ENCODE measurements around the gene FAM222B. TPM values are rescaled to one million over a fixed set of nuclear protein-coding genes. Genes with fewer than 3 reads are reported as not detected.
A peak's percentile ranks its signal among the peaks of the same experiment; 100 is the strongest.
"Not testable (repeated sequence)": the region's sequence is repeated elsewhere in the genome, so short reads cannot be mapped to it uniquely, and the experiment has no call there.

The FAM222B gene
- total RNA-seq, 1 donor, result 6.9 TPM

DNA sequence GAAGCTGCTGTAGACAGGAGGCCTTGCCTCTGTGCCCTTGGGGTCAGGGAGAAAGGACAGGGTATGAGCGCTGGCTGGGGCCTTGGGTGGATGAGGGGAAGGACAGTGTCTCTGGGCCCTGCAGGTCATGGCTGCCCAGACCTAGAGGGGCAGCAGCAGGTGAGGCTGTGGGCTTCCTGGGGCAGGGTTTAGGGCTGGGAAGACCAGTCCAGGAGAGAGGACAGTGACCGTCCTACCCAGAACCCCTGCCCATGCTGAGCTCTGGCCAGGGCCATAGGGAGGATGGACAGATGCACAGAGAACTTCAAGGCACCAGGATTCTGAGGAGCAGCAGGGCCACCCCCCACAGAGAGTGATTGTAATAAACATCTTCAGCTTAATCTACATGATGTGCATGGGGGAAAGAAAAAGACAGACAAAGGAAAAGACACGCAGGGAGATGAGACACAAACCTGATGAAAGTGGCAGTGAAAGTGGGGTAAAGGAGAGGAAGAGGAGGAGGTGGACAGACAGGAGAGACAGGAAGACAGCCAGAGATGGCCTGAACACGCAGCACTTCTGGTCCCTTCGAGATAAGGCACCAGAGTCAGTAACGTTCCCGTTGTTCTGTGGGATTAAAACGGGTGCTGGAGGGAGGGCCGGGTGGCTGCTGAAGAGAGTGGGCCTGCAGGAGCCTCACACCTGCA, 37.4 kb upstream of the FAM222B start:
- H3K4me3 ChIP-seq (ENCODE audit: low read depth, low read length), result no peak overlapping the region
- no peak for DNase-seq (ENCODE audit: low read depth)
- TF ChIP-seq, protein P1, sequence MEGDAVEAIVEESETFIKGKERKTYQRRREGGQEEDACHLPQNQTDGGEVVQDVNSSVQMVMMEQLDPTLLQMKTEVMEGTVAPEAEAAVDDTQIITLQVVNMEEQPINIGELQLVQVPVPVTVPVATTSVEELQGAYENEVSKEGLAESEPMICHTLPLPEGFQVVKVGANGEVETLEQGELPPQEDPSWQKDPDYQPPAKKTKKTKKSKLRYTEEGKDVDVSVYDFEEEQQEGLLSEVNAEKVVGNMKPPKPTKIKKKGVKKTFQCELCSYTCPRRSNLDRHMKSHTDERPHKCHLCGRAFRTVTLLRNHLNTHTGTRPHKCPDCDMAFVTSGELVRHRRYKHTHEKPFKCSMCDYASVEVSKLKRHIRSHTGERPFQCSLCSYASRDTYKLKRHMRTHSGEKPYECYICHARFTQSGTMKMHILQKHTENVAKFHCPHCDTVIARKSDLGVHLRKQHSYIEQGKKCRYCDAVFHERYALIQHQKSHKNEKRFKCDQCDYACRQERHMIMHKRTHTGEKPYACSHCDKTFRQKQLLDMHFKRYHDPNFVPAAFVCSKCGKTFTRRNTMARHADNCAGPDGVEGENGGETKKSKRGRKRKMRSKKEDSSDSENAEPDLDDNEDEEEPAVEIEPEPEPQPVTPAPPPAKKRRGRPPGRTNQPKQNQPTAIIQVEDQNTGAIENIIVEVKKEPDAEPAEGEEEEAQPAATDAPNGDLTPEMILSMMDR (IDR thresholded peaks at IDR 0.05; ENCODE audit: insufficient read depth, low read depth, low read length), result no peak

DNA sequence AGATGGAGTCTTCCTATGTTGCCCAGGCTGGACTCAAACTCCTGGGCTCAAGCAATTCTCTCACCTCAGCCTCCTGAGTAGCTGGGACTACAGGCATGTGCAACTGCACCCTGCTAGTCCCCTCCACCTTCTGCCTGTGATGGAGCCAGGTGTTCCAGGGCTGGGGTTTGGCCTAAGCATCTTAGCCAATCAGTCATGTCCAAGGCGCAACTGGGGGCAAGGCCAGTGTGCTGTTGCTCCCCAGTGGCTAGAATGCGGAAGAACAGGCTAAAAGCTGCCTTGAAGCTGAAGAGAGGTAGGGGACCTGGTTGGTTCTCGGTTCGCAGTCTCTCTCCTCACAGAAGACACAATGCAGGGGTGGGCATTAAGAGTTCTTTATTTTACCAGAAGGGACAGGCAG, 36.4 kb upstream of the FAM222B start:
- H3K4me3 ChIP-seq (ENCODE audit: low read depth, low read length), result no peak overlapping the region
- DNase-seq (ENCODE audit: low read depth), result peak; percentile 63
- TF ChIP-seq, protein P1 (IDR thresholded peaks at IDR 0.05; ENCODE audit: insufficient read depth, low read depth, low read length), result peak; percentile 70

DNA sequence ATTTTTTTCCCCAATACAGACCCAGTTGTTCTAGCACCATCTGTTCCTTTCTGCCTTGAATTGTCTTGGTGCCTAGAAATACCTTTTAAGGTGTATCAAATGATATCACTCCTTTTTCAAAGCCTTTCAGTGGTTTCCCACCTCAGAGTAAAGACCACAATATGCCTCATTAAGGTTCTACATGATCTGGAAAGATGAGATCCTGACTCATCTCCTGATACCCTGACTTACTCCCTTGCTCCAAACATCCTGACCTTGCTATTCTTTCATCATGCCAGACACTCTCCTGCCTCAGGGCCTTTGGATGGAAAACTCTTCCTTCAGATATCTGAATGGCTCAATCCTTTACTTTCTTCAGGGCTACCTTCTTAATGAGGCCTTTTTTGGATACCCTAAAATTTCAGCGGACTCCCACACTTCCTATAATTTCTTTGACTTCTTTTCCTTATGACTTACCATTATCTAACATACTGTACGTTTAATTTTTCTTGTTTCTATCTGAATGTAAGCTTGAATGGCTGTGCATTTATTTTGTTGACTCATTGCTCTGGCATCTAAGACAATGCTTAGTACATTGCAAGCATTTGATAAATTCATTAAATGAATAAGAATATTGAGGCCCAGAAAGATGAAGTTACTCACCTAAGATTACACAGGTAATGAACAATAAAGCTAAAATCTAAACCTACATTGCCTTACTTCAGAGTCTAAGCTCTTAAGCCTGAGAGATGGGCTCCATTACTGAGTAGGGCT, 35.7 kb upstream of the FAM222B start:
- DNase-seq (ENCODE audit: low read depth), result no peak

DNA sequence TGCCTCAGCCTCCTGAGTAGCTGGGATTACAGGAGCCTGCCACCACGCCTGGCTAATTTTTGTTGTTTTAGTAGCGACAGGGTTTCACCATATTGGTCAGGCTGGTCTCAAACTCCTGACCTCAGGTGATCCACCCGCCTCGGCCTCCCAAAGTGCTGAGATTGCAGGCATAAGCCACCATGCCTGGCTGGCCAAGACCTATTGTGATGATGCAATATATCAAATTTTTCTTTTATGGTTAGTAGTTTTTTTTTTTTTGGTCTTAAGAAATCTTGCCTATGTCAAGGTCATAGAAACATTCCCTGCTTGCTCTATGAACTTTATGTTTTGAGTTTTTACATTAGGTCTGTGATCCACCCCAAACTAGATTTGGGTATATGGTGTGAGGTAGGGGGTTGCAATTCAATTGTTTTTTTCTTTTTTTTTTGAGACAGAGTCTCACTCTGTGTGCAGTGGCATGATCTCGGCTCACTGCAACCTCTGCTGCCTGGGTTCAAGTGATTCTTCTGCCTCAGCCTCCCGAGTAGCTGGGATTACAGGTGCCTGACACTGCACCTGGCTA, 34.6 kb upstream of the FAM222B start:
- DNase-seq (ENCODE audit: low read depth); H3K4me3 ChIP-seq (ENCODE audit: low read depth, low read length): not testable (repeated sequence)

More for the DNA sequence above, 35.7 kb upstream of the FAM222B start:
- TF ChIP-seq, protein P1 (IDR thresholded peaks at IDR 0.05; ENCODE audit: insufficient read depth, low read depth, low read length), result no peak
- no peak overlapping the region for H3K4me3 ChIP-seq (ENCODE audit: low read depth, low read length)

DNA sequence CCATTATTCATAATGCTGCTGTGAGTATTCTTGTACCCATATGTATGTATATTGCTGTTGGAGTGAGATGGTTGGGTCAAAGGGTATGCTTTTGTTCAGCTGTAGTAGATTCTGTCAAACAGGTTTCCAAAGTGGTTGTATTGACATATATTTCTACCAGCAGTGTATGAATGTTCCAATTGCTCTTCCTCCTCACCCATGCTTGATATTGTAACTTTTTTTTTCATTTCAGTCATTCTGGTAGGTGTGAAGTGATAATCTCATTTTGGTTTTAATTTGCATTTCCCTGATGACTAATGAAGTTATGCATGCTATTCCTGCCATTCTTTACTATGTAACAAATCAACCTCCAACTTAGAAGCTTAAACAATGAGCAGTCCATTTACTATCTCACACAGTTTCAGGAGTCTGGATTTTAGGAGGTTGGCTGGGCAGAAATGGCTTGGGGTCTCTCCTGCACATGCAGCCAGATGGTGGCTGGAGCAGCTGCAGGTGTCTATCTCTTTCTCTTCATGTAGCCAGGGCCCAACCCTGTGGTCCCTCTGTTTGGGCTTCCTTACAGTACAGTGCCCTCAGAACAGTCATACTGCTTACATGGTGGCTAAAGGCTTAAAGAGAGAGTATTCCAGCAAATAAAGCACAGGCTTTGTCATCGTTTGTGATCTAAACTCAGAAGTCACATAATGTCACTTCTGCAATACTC, 33.4 kb upstream of the FAM222B start:
- TF ChIP-seq, protein P1 (IDR thresholded peaks at IDR 0.05; ENCODE audit: insufficient read depth, low read depth, low read length), result no peak

DNA sequence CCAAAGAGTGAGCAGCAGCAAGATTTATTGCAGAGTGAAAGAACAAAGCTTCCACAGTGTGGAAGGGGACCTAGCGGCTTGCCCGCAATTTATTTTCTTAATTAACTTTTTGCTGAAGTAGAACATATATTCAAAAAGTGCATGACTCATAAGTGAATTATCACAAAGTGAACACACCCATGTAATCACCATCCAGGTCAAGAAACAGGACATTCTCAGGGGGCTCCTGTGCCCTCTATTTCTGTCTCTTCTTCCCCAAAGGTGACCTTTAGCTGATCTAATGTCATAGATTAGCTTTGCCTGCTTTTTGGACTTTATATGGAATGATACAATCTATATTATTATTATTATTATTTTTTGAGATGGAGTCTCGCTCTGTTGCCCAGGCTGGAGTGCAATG, 32.2 kb upstream of the FAM222B start:
- H3K4me3 ChIP-seq (ENCODE audit: low read depth, low read length), result no peak overlapping the region
- DNase-seq (ENCODE audit: low read depth), result no peak
- TF ChIP-seq, protein P1 (IDR thresholded peaks at IDR 0.05; ENCODE audit: insufficient read depth, low read depth, low read length), result no peak

More for the DNA sequence above, 33.4 kb upstream of the FAM222B start:
- no peak for DNase-seq (ENCODE audit: low read depth)
- no peak overlapping the region for H3K4me3 ChIP-seq (ENCODE audit: low read depth, low read length)

DNA sequence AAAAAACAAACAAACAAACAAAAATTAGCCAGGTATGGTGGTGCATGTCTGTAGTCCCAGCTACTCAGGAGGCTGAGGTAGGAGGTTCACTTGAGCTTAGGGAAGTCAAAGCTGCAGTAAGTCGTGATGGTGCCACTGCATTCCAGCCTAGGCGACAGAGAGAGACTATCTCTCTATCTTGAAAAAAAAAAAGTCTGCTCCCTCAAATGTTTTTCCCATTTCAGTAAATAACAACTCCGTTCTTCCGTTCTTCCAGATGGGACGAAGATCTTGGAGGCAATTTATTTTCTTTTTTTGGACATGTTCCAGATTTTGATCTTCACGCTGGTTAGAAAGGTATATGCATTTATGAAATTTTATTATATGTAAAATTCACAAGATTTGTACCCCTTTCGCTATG, 31.2 kb upstream of the FAM222B start:
- TF ChIP-seq, protein P1 (IDR thresholded peaks at IDR 0.05; ENCODE audit: insufficient read depth, low read depth, low read length), result no peak
- no peak for DNase-seq (ENCODE audit: low read depth)
- no peak overlapping the region for H3K4me3 ChIP-seq (ENCODE audit: low read depth, low read length)

All from fibroblast of villous mesenchyme (primary cell).